MV-4-11 (cell line): Measurements from ENCODE around the gene ZNF157.

Source experiments
- DNase-seq: peaks from one replicate; lab custom pipeline; 2025; lab: John Stamatoyannopoulos, UW

Gene ZNF157

GRCh38 chrX:47446971-47447370 is 76.6 kb downstream of the ZNF157 start:
- DNase-seq: no peak

DNA sequence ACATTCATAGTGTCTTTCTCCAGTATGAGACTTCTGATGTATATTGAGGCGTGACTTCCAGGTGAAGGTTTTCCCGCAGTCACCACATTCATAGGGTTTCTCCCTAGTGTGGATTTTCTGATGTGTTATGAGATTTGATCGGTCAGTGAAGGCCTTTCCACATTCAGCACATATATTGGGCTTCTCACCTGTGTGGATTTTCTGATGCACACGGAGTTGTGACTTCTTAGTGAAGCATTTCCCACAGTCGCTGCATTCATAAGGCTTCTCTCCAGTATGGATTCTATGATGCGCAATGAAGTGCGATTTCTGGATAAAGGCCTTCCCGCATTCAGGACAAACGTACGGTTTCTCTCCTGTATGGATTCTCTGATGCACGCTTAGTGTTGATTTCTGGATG is 77.2 kb downstream of the ZNF157 start:
- no peak for DNase-seq

GRCh38 chrX:47448165-47448806 is 77.9 kb downstream of the ZNF157 start:
- DNase-seq: no peak

GRCh38 chrX:47452112-47452511 is 81.7 kb downstream of the ZNF157 start:
- no peak for DNase-seq

GRCh38 chrX:47456080-47456479 is 85.7 kb downstream of the ZNF157 start:
- DNase-seq: no peak

GRCh38 chrX:47458528-47458927 is 88.2 kb downstream of the ZNF157 start:
- no peak for DNase-seq

- peak; percentile 0 for DNase-seq
Observed at GRCh38 chrX:47460561-47460960, 90.2 kb downstream of the ZNF157 start.
